PC-9 (cell line): ENCODE data around the gene MLH1.

ENCODE experiments used
- EZH2 ChIP-seq: fragments of 200-600 bp; sonication (generic); IDR thresholded peaks from 2 replicates; pipeline ENCODE4 v1.8.0; 2017; ENCODE audit warnings: antibody characterized with exemption, low read depth
- TF ChIP-seq, protein P1 (sequence below): fragments of 200-600 bp; sonication (generic); conservative IDR thresholded peaks from 2 replicates; pipeline ENCODE4 v1.6.1; 2017; ENCODE audit warnings: mixed run types, antibody characterized with exemption, mild to moderate bottlenecking, moderate library complexity

DNA sequence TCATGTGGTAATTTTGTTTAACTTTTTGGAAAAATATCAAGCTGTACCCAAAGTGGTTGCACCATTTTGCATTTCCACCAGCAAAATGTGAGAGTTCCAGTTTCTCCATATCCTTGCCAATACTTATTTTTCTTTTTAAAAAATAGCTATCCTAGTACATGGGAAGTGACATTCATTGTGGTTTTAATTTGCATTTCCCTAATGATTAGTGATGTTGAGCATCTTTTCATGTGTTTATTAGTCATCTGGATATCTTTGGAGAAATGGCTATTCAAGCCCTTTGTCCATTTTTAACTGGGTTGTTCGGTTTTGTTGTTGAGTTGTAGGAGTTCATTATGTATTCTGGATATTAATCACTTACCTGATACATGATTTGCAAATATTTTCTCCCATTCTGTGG is 29.0 kb upstream of the MLH1 start:
- TF ChIP-seq, protein P1, sequence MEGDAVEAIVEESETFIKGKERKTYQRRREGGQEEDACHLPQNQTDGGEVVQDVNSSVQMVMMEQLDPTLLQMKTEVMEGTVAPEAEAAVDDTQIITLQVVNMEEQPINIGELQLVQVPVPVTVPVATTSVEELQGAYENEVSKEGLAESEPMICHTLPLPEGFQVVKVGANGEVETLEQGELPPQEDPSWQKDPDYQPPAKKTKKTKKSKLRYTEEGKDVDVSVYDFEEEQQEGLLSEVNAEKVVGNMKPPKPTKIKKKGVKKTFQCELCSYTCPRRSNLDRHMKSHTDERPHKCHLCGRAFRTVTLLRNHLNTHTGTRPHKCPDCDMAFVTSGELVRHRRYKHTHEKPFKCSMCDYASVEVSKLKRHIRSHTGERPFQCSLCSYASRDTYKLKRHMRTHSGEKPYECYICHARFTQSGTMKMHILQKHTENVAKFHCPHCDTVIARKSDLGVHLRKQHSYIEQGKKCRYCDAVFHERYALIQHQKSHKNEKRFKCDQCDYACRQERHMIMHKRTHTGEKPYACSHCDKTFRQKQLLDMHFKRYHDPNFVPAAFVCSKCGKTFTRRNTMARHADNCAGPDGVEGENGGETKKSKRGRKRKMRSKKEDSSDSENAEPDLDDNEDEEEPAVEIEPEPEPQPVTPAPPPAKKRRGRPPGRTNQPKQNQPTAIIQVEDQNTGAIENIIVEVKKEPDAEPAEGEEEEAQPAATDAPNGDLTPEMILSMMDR, result no peak
- no peak for TF ChIP-seq EZH2
